GM21529 (cell line): ENCODE results near the gene AGFG1.

ENCODE experiments used
- ATAC-seq: cut with Tn5 transposase; IDR thresholded peaks from one replicate; pipeline ENCODE4 v1.9.1; 2021; ENCODE audit not compliant: unreplicated experiment

Gene AGFG1

GRCh38 chr2:227602358-227602757 is 130.4 kb downstream of the AGFG1 start:
- no peak for ATAC-seq

- no peak for ATAC-seq
These were observed 134.5 kb downstream of the AGFG1 start for GRCh38 chr2:227606476-227606875.

GRCh38 chr2:227607941-227608340 is 136.0 kb downstream of the AGFG1 start:
- ATAC-seq: no peak

GRCh38 chr2:227608561-227609338 is 136.8 kb downstream of the AGFG1 start:
- ATAC-seq: peak; percentile 57

GRCh38 chr2:227610123-227610522 is 138.2 kb downstream of the AGFG1 start:
- ATAC-seq: no peak
